HG02642 (cell line): ENCODE results near the gene FGD5.
"Not testable (repeated sequence)": the region's sequence is repeated elsewhere in the genome, so short reads cannot be mapped to it uniquely, and the experiment has no call there.

Experiments
- ATAC-seq: cut with Tn5 transposase; IDR thresholded peaks from one replicate; pipeline ENCODE4 v1.9.1; 2021; ENCODE audit warnings: mild to moderate bottlenecking; ENCODE audit not compliant: unreplicated experiment, poor library complexity

Gene FGD5

GRCh38 chr3:14892226-14892625 lies 73.5 kb downstream of the FGD5 start:
- ATAC-seq = no peak

GRCh38 chr3:14894085-14894484 lies 75.3 kb downstream of the FGD5 start:
- ATAC-seq = no peak

- no peak for ATAC-seq
Observed at GRCh38 chr3:14897266-14897665, 78.5 kb downstream of the FGD5 start.

DNA sequence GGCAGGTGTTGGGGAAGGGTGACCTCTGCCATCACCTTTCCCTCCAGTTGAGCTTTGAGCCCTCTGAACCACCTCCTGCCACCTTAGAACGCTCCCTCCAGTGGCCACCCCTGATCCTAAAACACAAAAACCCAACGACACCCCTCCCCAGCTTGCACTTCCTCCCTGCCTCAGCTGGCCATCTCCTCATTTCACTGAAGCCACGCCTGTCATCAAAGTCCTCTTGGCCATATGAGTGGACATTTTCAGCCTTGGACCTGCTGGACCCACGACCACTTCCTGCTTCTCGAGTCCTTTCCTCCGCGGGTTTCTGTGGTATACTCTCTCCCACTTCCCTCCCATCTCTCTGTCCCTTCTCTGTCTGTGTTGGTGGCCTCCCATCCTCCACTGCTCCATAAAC lies 80.2 kb downstream of the FGD5 start:
- no peak for ATAC-seq

GRCh38 chr3:14899993-14900618 lies 81.3 kb downstream of the FGD5 start:
- no peak for ATAC-seq

- ATAC-seq = no peak
Observed at GRCh38 chr3:14900881-14901873, 82.4 kb downstream of the FGD5 start.

GRCh38 chr3:14902719-14903118 lies 84.0 kb downstream of the FGD5 start:
- ATAC-seq = no peak

GRCh38 chr3:14903501-14903900 lies 84.7 kb downstream of the FGD5 start:
- not testable (repeated sequence) for ATAC-seq

GRCh38 chr3:14905055-14905657 lies 86.4 kb downstream of the FGD5 start:
- ATAC-seq = no peak

DNA sequence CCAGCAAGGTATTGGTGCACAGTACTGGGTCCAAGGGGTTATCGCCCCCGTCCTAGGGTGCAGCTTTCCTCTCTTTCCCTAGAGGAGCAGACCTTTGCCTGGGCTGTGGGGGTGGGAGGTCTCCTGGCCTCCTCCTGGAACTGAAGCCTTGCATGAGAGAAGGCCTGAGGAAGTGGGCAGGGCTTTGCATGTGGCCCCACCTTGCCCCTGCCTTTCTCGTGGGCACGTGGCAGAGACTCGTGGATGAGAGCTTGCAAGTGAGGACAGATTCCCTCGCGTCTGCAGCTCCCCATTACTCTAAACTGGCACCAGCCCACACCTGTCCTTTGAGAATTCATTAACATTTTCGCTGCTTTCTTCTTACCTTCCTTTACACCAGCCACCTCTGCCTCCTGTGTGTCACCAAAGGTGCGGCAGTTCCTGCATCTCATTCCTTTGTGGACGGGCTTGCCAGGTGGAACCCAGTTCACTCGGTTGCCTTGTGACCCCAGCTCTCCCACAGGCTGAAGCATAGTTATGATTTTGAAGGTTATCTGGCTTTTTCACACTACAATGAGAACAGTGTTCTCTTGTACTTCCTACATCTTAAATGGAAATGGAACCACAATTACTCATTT lies 87.7 kb downstream of the FGD5 start:
- ATAC-seq = no peak

GRCh38 chr3:14907043-14907966 lies 88.5 kb downstream of the FGD5 start:
- ATAC-seq = no peak

- no peak for ATAC-seq
Observed at GRCh38 chr3:14909250-14909649, 90.5 kb downstream of the FGD5 start.

DNA sequence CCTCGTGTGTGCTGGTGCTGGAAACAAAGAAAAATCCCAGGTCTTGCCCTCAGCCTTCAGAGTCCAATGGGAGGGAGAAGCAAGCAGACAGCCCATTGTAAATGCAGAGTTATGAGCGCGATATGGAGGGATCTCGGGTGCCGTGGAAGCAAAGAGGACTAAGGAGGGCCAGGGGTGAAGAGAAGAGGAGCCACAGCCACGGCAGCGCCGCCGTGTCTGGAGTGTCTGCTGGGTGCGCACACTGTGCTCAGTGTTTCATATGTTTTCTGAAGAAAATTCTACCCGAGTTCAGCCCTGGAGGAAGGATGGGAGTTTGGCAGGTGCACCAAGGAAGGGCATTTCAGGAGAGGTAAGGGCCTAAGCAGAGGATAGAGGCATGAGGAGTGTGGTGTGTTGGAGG lies 92.9 kb downstream of the FGD5 start:
- ATAC-seq = no peak

- no peak for ATAC-seq
Observed at GRCh38 chr3:14913071-14913925, 94.5 kb downstream of the FGD5 start.

GRCh38 chr3:14913926-14914778 lies 95.4 kb downstream of the FGD5 start:
- ATAC-seq = no peak

DNA sequence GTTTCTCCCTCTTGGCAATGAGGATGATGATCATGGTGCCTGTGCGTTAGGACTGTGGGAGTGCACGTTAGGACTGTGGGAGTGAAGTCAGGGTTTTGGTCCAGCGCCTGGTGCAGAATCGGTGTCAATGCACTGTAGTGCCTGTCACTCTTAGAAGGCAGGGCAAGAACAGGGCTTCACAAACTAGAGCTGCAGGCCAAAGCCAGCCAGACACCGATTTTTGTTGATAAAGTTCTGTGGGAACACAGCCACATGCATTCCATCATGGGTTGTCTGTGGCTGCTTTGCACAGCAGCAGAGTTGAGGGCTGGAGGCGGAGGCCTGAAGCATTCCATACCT lies 96.0 kb downstream of the FGD5 start:
- ATAC-seq = no peak

GRCh38 chr3:14915636-14916222 lies 97.0 kb downstream of the FGD5 start:
- ATAC-seq = no peak
